ENCODE measurements around the gene GPR149. TPM values are rescaled to one million over a fixed set of nuclear protein-coding genes. Genes with fewer than 3 reads are reported as not detected.
A peak's percentile ranks its signal among the peaks of the same experiment; 100 is the strongest.

The GPR149 gene
- total RNA-seq, 2 donors from 2014 or later = not detected

- no peak overlapping the region for H3K4me3 ChIP-seq
- no peak overlapping the region for H3K27ac ChIP-seq
- 4 to 6% methylated on average over 3 of the region's 3 CpGs for WGBS, 2 donors
- no peaks in the 10 kb centered on the region for H3K4me1 ChIP-seq
- no peaks in the 10 kb centered on the region for H3K9me3 ChIP-seq
- H3K36me3 ChIP-seq (replicated peaks in 1 of 2; ENCODE audit: insufficient read depth in 1 of 2, low read depth in 2 of 2) = no peaks in the 10 kb centered on the region
- no peak for ATAC-seq
- H3K27me3 ChIP-seq = no peaks in the 10 kb centered on the region
- no peak for DNase-seq
- no peak for TF ChIP-seq CTCF (IDR thresholded peaks at IDR 0.05)
- no peak for TF ChIP-seq POLR2A (IDR thresholded peaks at IDR 0.05)
- intact Hi-C loops (cut with DNase I) = no loop called here
Observed at GRCh38 chr3:154367221-154367620, 62.8 kb downstream of the GPR149 start.

GRCh38 chr3:154364849-154365248 lies 65.1 kb downstream of the GPR149 start:
- ATAC-seq = no peak
- no peaks in the 10 kb centered on the region for H3K36me3 ChIP-seq (replicated peaks in 1 of 2; ENCODE audit: insufficient read depth in 1 of 2, low read depth in 2 of 2)
- no peak overlapping the region for H3K27ac ChIP-seq
- TF ChIP-seq POLR2A (IDR thresholded peaks at IDR 0.05) = no peak
- no peak for TF ChIP-seq CTCF (IDR thresholded peaks at IDR 0.05)
- H3K4me3 ChIP-seq = no peak overlapping the region
- intact Hi-C loops (cut with DNase I) = no loop called here
- no peaks in the 10 kb centered on the region for H3K9me3 ChIP-seq
- DNase-seq = no peak
- no peaks in the 10 kb centered on the region for H3K4me1 ChIP-seq
- no peaks in the 10 kb centered on the region for H3K27me3 ChIP-seq

GRCh38 chr3:154361099-154361498 lies 68.9 kb downstream of the GPR149 start:
- Histone ChIP-seq H3K36me3 (replicated peaks in 1 of 2; ENCODE audit: insufficient read depth in 1 of 2, low read depth in 2 of 2) (no peaks in the 10 kb centered on the region), H3K9me3 (no peaks in the 10 kb centered on the region), H3K27ac (no peak overlapping the region), H3K4me1 (no peaks in the 10 kb centered on the region), H3K4me3 (no peak overlapping the region), H3K27me3 (no peaks in the 10 kb centered on the region)
- WGBS, 2 donors = 34 to 47% methylated on average over 1 of the region's 1 CpG
- intact Hi-C loops (cut with DNase I) = no loop called here
- ATAC-seq (no peak), DNase-seq (no peak)
- TF ChIP-seq POLR2A (IDR thresholded peaks at IDR 0.05) = no peak
- TF ChIP-seq CTCF (IDR thresholded peaks at IDR 0.05) = no peak

- intact Hi-C loops (cut with DNase I) = no loop called here
- no peaks in the 10 kb centered on the region for H3K9me3 ChIP-seq
- ATAC-seq (peak; percentile 68), DNase-seq (no peak)
- H3K4me3 ChIP-seq = no peak overlapping the region
- no peaks in the 10 kb centered on the region for H3K4me1 ChIP-seq
- H3K27me3 ChIP-seq = no peaks in the 10 kb centered on the region
- TF ChIP-seq CTCF (IDR thresholded peaks at IDR 0.05) = no peak
- TF ChIP-seq POLR2A (IDR thresholded peaks at IDR 0.05) = no peak
- no peaks in the 10 kb centered on the region for H3K36me3 ChIP-seq (replicated peaks in 1 of 2; ENCODE audit: insufficient read depth in 1 of 2, low read depth in 2 of 2)
- WGBS, 2 donors = 8 to 22% methylated on average over 1 of the region's 1 CpG
- no peak overlapping the region for H3K27ac ChIP-seq
Observed at GRCh38 chr3:154356009-154356408, 74.0 kb downstream of the GPR149 start.

- DNase-seq = no peak
- H3K27ac ChIP-seq = no peak overlapping the region
- WGBS, 2 donors = 40 to 48% methylated on average over 2 of the region's 2 CpGs
- H3K4me1 ChIP-seq = no peaks in the 10 kb centered on the region
- intact Hi-C loops (cut with DNase I) = no loop called here
- H3K4me3 ChIP-seq = no peak overlapping the region
- no peaks in the 10 kb centered on the region for H3K9me3 ChIP-seq
- ATAC-seq = no peak
- H3K27me3 ChIP-seq = no peaks in the 10 kb centered on the region
- TF ChIP-seq CTCF (IDR thresholded peaks at IDR 0.05) = no peak
- TF ChIP-seq POLR2A (IDR thresholded peaks at IDR 0.05) = no peak
- no peaks in the 10 kb centered on the region for H3K36me3 ChIP-seq (replicated peaks in 1 of 2; ENCODE audit: insufficient read depth in 1 of 2, low read depth in 2 of 2)
Observed at GRCh38 chr3:154349223-154349622, 80.8 kb downstream of the GPR149 start.

Measured in body of pancreas (tissue), 4 donors.